ENCODE data around the gene PPL. TPM values are rescaled to one million over a fixed set of nuclear protein-coding genes. Genes with fewer than 3 reads are reported as not detected.

Gene PPL
- total and polyA plus RNA-seq, 7 experiments from 2014 or later: 0.15 to 0.47 TPM; not detected in 5

DNA sequence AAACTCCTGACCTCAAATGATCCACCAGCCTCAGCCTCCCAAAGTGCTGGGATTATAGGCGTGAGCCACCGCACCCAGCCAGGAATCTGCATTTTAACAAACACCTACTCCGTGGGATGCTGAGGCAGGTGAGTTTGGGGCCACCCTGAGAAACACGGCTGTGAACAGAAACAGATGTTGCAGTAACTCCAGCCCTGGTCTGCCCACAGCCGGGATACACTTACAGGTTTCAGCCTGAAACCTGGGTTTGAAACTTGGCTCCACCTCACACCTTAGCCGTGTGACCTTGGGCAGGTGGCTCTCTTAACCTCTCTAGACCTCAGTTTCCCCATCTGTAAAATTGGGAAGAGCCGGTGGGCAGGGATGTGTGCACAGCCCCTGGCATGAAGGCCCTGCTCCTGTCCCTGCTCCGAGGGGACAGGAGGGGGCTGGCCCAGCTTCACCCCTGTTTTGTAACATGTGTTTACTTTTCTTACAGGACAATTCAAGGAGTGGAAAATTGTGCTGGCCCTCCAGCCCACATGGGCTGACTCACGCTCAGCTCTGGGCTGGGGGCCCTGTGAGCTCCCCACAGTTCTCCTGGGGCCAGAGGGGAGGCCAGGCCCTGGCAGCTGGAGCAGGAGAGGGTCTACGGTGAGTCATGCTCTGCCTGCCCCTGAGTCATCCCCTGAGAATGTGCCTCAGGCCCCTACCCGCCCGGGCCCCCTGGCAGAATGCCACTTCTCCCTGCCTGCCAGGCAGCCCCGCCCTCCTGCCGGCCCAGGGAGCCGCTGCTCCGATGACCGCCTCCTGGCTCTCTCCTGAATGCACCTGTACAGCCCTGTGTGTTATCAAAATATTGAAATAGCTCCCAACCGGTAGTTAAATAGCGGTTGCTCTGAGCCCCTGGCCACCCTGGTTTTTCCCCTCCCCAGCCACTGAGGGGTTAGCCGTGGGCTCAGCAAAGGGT is 7.7 kb upstream of the PPL start:
- Mint-ChIP-seq H3K27ac (no peak overlapping the region), H3K4me1 (peaks cover 0 to 8% (median 0%) of the 10 kb centered on the region in 7 donors), H3K9me3 (peaks cover 0 to 2% (median 0%) of the 10 kb centered on the region in 11 donors), H3K4me3 (no peak overlapping the region), H3K27me3 (peaks cover 0 to 23% (median 5%) of the 10 kb centered on the region in 5 donors), H3K36me3 (no peaks in the 10 kb centered on the region)
- ATAC-seq (peak; percentile 45), DNase-seq (no peak)
- Histone ChIP-seq H3K4me3 (ENCODE audit: low read length) (no peak overlapping the region), H3K4me1 (ENCODE audit: control insufficient read depth in 2 of 2, insufficient read depth in 2 of 2, low read length in 2 of 2) (no peaks in the 10 kb centered on the region), H3K27ac (ENCODE audit: low read depth, low read length) (no peak overlapping the region), H3K9me3 (ENCODE audit: control insufficient read depth in 2 of 3, low read length in 3 of 3) (no peaks in the 10 kb centered on the region), H3K36me3 (ENCODE audit: control insufficient read depth in 2 of 3, insufficient read depth in 3 of 3, low read length in 3 of 3) (no peaks in the 10 kb centered on the region), H3K27me3 (ENCODE audit: control insufficient read depth in 2 of 2, insufficient read depth in 2 of 2, low read length in 2 of 2) (no peaks in the 10 kb centered on the region)
- intact Hi-C loops (cut with micrococcal nuclease): no loop called here
- POLR2A ChIA-PET: no interaction called here
- CTCF ChIA-PET: no interaction called here

DNA sequence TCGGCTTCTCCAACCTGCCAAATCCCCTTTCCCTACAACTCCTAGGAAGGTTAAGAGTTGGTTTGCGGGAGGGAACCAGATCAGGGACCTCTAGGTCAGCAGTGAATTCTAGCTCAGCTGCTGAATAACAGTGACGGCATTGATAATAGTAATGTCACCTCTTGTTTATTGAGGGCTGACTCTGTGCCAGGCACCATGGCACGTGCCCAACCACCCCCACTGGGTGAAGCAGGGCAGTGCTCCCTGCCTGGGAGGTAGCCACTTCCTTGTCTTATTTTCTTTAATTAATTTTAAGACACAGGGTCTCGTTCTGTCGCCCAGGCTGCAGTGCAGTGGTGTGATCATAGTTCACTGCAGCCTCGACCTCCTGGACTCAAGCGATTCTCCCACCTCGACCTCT is 5.5 kb upstream of the PPL start:
- POLR2A ChIA-PET: no interaction called here
- CTCF ChIA-PET: no interaction called here
- ATAC-seq: no peak
- intact Hi-C loops (cut with micrococcal nuclease): no loop called here
- H3K4me3 Mint-ChIP-seq: no peak overlapping the region
- H3K9me3 Mint-ChIP-seq: peaks cover 0 to 2% (median 0%) of the 10 kb centered on the region in 11 donors
- no peak overlapping the region for H3K27ac Mint-ChIP-seq
- DNase-seq: no peak
- no peaks in the 10 kb centered on the region for H3K36me3 Mint-ChIP-seq
- H3K27me3 Mint-ChIP-seq: peaks cover 4 to 26% (median 15%) of the 10 kb centered on the region in 5 donors
- H3K36me3 ChIP-seq (ENCODE audit: control insufficient read depth in 2 of 3, insufficient read depth in 3 of 3, low read length in 3 of 3): no peaks in the 10 kb centered on the region
- H3K4me3 ChIP-seq (ENCODE audit: low read length): no peak overlapping the region
- no peaks in the 10 kb centered on the region for H3K4me1 ChIP-seq (ENCODE audit: control insufficient read depth in 2 of 2, insufficient read depth in 2 of 2, low read length in 2 of 2)
- H3K27me3 ChIP-seq (ENCODE audit: control insufficient read depth in 2 of 2, insufficient read depth in 2 of 2, low read length in 2 of 2): no peaks in the 10 kb centered on the region
- no peaks in the 10 kb centered on the region for H3K9me3 ChIP-seq (ENCODE audit: control insufficient read depth in 2 of 3, low read length in 3 of 3)
- H3K27ac ChIP-seq (ENCODE audit: low read depth, low read length): no peak overlapping the region
- peaks cover 0 to 9% (median 4%) of the 10 kb centered on the region in 7 donors for H3K4me1 Mint-ChIP-seq

DNA sequence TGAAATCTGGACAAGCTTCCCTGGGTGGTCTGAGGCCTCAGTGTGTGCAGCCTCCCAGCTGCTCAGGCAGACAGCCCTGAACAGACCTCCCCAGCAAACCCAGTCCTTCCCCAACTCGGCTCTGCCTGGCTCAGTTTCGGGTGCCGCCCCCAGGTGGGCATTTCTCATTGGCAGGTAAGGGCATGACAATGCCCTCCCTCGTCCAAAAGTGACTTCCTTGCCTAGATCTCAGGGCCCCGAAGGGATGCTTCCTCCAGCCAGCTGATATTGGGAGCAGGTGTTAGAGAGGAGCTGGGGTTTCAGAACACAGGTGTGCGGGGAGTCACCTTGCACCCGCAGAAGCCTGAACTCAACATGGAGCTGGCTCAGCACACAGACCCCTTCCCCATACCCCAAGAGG is 3.8 kb upstream of the PPL start:
- intact Hi-C loops (cut with micrococcal nuclease): no loop called here
- Mint-ChIP-seq H3K4me3 (no peak overlapping the region), H3K27me3 (peaks cover 5 to 28% (median 23%) of the 10 kb centered on the region in 5 donors), H3K9me3 (peaks cover 0 to under 1% (median 0%) of the 10 kb centered on the region in 11 donors), H3K27ac (no peak overlapping the region), H3K4me1 (peaks cover 4 to 10% (median 6%) of the 10 kb centered on the region in 7 donors), H3K36me3 (no peaks in the 10 kb centered on the region)
- H3K27ac ChIP-seq (ENCODE audit: low read depth, low read length): no peak overlapping the region
- ChIA-PET POLR2A (no interaction called here), CTCF (no interaction called here)
- H3K4me1 ChIP-seq (ENCODE audit: control insufficient read depth in 2 of 2, insufficient read depth in 2 of 2, low read length in 2 of 2): no peaks in the 10 kb centered on the region
- no peak overlapping the region for H3K4me3 ChIP-seq (ENCODE audit: low read length)
- ATAC-seq (no peak), DNase-seq (no peak)
- H3K36me3 ChIP-seq (ENCODE audit: control insufficient read depth in 2 of 3, insufficient read depth in 3 of 3, low read length in 3 of 3): no peaks in the 10 kb centered on the region
- H3K27me3 ChIP-seq (ENCODE audit: control insufficient read depth in 2 of 2, insufficient read depth in 2 of 2, low read length in 2 of 2): peaks cover 0 to 3% of the 10 kb centered on the region in 2 donors
- no peaks in the 10 kb centered on the region for H3K9me3 ChIP-seq (ENCODE audit: control insufficient read depth in 2 of 3, low read length in 3 of 3)

DNA sequence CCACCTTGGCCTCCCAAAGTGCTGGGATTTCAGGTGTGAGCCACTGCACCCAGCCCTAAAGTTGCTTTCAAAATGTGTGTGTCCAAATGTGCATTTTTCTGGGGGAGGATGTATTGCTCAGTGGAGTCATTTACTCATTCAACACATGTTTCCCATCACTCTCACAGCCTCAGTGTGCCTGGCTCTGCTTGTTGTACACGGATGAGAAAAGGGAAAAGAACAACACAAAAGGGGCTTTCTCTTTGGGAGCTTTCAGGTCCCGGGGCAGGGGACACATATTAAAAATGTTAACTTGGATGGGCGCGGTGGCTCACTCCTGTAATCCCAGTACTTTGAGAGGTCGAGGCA is 1.7 kb upstream of the PPL start:
- Mint-ChIP-seq H3K27ac (no peak overlapping the region), H3K36me3 (no peaks in the 10 kb centered on the region), H3K9me3 (no peaks in the 10 kb centered on the region), H3K4me1 (peaks cover 4 to 10% (median 6%) of the 10 kb centered on the region in 7 donors), H3K4me3 (peak overlapping the region in 1 of 10 donors; percentile 84), H3K27me3 (peaks cover 20 to 36% (median 26%) of the 10 kb centered on the region in 5 donors)
- DNase-seq: no peak
- ATAC-seq: no peak
- Histone ChIP-seq H3K4me3 (ENCODE audit: low read length) (no peak overlapping the region), H3K27ac (ENCODE audit: low read depth, low read length) (no peak overlapping the region), H3K4me1 (ENCODE audit: control insufficient read depth in 2 of 2, insufficient read depth in 2 of 2, low read length in 2 of 2) (no peaks in the 10 kb centered on the region), H3K27me3 (ENCODE audit: control insufficient read depth in 2 of 2, insufficient read depth in 2 of 2, low read length in 2 of 2) (peaks cover 0 to 8% of the 10 kb centered on the region in 2 donors), H3K36me3 (ENCODE audit: control insufficient read depth in 2 of 3, insufficient read depth in 3 of 3, low read length in 3 of 3) (no peaks in the 10 kb centered on the region), H3K9me3 (ENCODE audit: control insufficient read depth in 2 of 3, low read length in 3 of 3) (no peaks in the 10 kb centered on the region)
- intact Hi-C loops (cut with micrococcal nuclease): no loop called here
- ChIA-PET CTCF (no interaction called here), POLR2A (no interaction called here)

DNA sequence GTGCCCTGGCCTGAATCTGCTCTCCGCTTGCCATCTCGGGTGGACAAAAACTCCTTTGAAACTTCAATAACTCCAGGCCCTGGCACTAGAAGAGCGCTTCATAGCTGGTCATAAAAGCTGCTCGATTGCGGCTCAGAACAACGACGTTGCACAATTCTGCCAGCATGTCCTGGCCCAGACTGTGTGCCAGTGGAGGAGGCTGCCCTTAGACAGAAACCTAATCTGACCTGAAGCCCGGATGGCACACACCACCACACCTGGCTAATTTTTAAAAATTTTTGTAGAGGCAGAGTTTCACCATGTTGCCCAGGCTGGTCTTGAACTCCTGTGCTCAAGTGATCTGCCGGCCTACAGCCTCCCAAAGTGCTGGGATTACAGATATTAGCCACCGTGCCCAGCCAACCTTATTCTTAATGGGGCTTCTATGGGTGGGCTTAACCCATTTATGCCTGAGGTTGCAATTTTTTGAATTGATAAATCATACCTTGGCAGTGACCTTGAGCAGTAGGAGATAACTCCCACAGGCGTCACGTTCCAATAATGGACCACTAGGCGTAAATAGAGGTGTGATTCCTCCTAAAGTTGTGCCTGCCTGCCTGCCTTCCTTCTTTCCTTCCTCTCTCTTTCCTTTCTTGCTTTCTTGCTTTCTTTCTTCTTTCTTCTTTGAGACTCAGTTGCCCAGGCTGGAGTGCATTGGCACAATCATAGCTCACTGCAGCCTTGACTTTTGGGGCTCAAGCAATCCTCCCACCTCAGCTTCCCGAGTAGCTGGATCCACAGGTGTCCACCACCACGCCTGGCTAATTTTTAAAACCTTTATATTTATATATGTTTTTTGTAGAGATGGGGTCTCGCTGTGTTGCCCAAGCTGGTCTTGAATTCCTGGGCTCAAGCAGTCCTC is 1.1 kb upstream of the PPL start:
- Mint-ChIP-seq H3K27me3 (peaks cover 24 to 41% (median 30%) of the 10 kb centered on the region in 5 donors), H3K9me3 (no peaks in the 10 kb centered on the region), H3K4me1 (peaks cover 4 to 10% (median 6%) of the 10 kb centered on the region in 7 donors), H3K27ac (peak overlapping the region in 1 of 9 donors; percentile 5), H3K4me3 (peak overlapping the region in 8 of 10 donors; percentile 1 to 84 (median 50)), H3K36me3 (no peaks in the 10 kb centered on the region)
- ATAC-seq (no peak), DNase-seq (no peak)
- Histone ChIP-seq H3K9me3 (ENCODE audit: control insufficient read depth in 2 of 3, low read length in 3 of 3) (no peaks in the 10 kb centered on the region), H3K27ac (ENCODE audit: low read depth, low read length) (no peak overlapping the region), H3K4me3 (ENCODE audit: low read length) (no peak overlapping the region), H3K36me3 (ENCODE audit: control insufficient read depth in 2 of 3, insufficient read depth in 3 of 3, low read length in 3 of 3) (no peaks in the 10 kb centered on the region), H3K27me3 (ENCODE audit: control insufficient read depth in 2 of 2, insufficient read depth in 2 of 2, low read length in 2 of 2) (peaks cover 0 to 8% of the 10 kb centered on the region in 2 donors), H3K4me1 (ENCODE audit: control insufficient read depth in 2 of 2, insufficient read depth in 2 of 2, low read length in 2 of 2) (no peaks in the 10 kb centered on the region)
- intact Hi-C loops (cut with micrococcal nuclease): no loop called here
- CTCF ChIA-PET: no interaction called here
- POLR2A ChIA-PET: no interaction called here

DNA sequence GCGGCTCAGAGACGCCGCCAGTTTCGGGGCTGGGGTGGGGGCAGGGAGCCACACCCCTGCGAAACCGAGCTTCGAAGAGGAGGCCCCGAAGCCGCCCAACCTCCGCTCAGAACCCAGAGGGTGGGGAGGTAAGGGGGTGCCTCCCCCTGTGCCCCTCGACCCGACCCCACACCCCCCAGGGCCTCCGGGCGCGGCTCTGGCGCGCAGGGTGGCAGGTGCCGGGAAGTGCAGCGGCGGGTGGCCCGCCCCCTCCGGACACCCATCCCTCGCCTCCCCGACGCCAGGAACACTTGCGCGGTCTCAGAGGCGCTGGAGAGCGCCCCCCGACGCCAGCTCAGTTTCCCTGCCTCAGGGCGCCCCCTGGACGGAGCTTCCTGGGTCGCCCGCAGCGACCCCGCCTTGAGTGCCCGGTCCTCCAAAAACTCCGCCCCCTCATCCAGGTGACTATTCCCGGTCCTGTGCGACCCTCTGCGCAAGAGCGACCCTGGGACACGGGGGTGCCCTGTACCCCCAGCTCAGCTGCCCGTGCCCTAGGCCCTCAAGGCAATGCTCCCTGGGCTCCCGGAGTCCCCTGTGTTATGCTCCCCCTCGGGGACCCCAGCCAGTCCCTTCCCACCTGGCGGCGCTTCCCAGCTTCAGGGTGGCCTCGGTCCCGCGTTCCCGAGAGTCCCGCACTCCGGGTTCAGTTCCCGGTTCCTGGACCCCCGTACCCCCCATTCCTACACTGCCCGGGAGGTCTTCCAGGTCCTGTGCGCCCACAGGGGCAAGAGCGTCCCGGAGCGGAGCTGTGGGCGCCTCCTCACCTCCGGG is 562 bp downstream of the PPL start:
- Histone ChIP-seq H3K9me3 (ENCODE audit: control insufficient read depth in 2 of 3, low read length in 3 of 3) (no peaks in the 10 kb centered on the region), H3K4me3 (ENCODE audit: low read length) (no peak overlapping the region), H3K27me3 (ENCODE audit: control insufficient read depth in 2 of 2, insufficient read depth in 2 of 2, low read length in 2 of 2) (peaks cover 0 to 8% of the 10 kb centered on the region in 2 donors), H3K4me1 (ENCODE audit: control insufficient read depth in 2 of 2, insufficient read depth in 2 of 2, low read length in 2 of 2) (no peaks in the 10 kb centered on the region), H3K36me3 (ENCODE audit: control insufficient read depth in 2 of 3, insufficient read depth in 3 of 3, low read length in 3 of 3) (no peaks in the 10 kb centered on the region), H3K27ac (ENCODE audit: low read depth, low read length) (no peak overlapping the region)
- Mint-ChIP-seq H3K27me3 (peaks cover 24 to 41% (median 33%) of the 10 kb centered on the region in 5 donors), H3K4me1 (peaks cover 4 to 10% (median 6%) of the 10 kb centered on the region in 7 donors), H3K36me3 (no peaks in the 10 kb centered on the region), H3K4me3 (peak overlapping the region in 9 of 10 donors; percentile 36 to 84 (median 53)), H3K9me3 (no peaks in the 10 kb centered on the region), H3K27ac (no peak overlapping the region)
- CTCF ChIA-PET: no interaction called here
- intact Hi-C loops (cut with micrococcal nuclease): no loop called here
- POLR2A ChIA-PET: no interaction called here
- peak; percentile 40 for ATAC-seq
- no peak for DNase-seq
